Measurements from ENCODE around the gene RGS1. TPM values are rescaled to one million over a fixed set of nuclear protein-coding genes. Genes with fewer than 3 reads are reported as not detected.

Gene RGS1
- total RNA-seq, 1 donor from 2014 or later, result not detected

- no peaks in the 10 kb centered on the region for H3K27me3 Mint-ChIP-seq (ENCODE audit: unreplicated experiment)
- H3K27ac Mint-ChIP-seq (ENCODE audit: unreplicated experiment), result no peak overlapping the region
- TF ChIP-seq CTCF (IDR thresholded peaks at IDR 0.05; ENCODE audit: partially characterized antibody, unreplicated experiment), result no peak
- DNase-seq, result no peak
- H3K4me1 Mint-ChIP-seq (ENCODE audit: low read depth, unreplicated experiment), result no peaks in the 10 kb centered on the region
- H3K36me3 Mint-ChIP-seq (ENCODE audit: unreplicated experiment), result no peaks in the 10 kb centered on the region
- no peaks in the 10 kb centered on the region for H3K9me3 Mint-ChIP-seq (ENCODE audit: unreplicated experiment)
- no peak overlapping the region for H3K4me3 Mint-ChIP-seq (ENCODE audit: unreplicated experiment)
Observed at GRCh38 chr1:192598589-192598988, 23.0 kb downstream of the RGS1 start.

GRCh38 chr1:192600275-192600674 is 24.7 kb downstream of the RGS1 start:
- no peak overlapping the region for H3K4me3 Mint-ChIP-seq (ENCODE audit: unreplicated experiment)
- TF ChIP-seq CTCF (IDR thresholded peaks at IDR 0.05; ENCODE audit: partially characterized antibody, unreplicated experiment), result no peak
- no peaks in the 10 kb centered on the region for H3K4me1 Mint-ChIP-seq (ENCODE audit: low read depth, unreplicated experiment)
- no peaks in the 10 kb centered on the region for H3K9me3 Mint-ChIP-seq (ENCODE audit: unreplicated experiment)
- no peak for DNase-seq
- no peaks in the 10 kb centered on the region for H3K36me3 Mint-ChIP-seq (ENCODE audit: unreplicated experiment)
- no peak overlapping the region for H3K27ac Mint-ChIP-seq (ENCODE audit: unreplicated experiment)
- H3K27me3 Mint-ChIP-seq (ENCODE audit: unreplicated experiment), result no peaks in the 10 kb centered on the region

DNA sequence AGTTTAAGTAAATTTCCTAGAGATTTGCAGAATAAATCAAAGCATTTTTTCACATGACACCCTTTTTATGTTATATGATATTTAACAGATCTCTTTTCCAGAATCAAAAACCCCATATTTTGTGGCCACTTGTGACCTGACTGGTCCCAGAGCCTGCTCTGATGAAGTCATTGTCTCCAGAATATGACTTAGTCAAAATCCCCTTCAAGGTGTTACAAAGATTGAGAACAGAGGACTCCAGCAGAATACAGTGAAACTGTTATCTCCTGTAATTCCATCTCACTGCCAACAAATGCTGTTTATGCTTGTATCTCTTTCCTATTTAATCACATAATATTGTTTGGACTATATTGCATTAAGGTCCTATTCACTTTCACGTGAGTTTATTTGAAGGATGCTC is 25.6 kb downstream of the RGS1 start:
- DNase-seq, result no peak
- Mint-ChIP-seq H3K4me3 (ENCODE audit: unreplicated experiment) (no peak overlapping the region), H3K4me1 (ENCODE audit: low read depth, unreplicated experiment) (no peaks in the 10 kb centered on the region), H3K36me3 (ENCODE audit: unreplicated experiment) (no peaks in the 10 kb centered on the region), H3K9me3 (ENCODE audit: unreplicated experiment) (no peaks in the 10 kb centered on the region), H3K27me3 (ENCODE audit: unreplicated experiment) (peaks cover 2% of the 10 kb centered on the region), H3K27ac (ENCODE audit: unreplicated experiment) (no peak overlapping the region)
- TF ChIP-seq CTCF (IDR thresholded peaks at IDR 0.05; ENCODE audit: partially characterized antibody, unreplicated experiment), result no peak

GRCh38 chr1:192601567-192601966 is 26.0 kb downstream of the RGS1 start:
- TF ChIP-seq CTCF (IDR thresholded peaks at IDR 0.05; ENCODE audit: partially characterized antibody, unreplicated experiment), result no peak
- Mint-ChIP-seq H3K4me1 (ENCODE audit: low read depth, unreplicated experiment) (no peaks in the 10 kb centered on the region), H3K9me3 (ENCODE audit: unreplicated experiment) (no peaks in the 10 kb centered on the region), H3K36me3 (ENCODE audit: unreplicated experiment) (no peaks in the 10 kb centered on the region), H3K27ac (ENCODE audit: unreplicated experiment) (no peak overlapping the region), H3K4me3 (ENCODE audit: unreplicated experiment) (no peak overlapping the region), H3K27me3 (ENCODE audit: unreplicated experiment) (peaks cover 2% of the 10 kb centered on the region)
- no peak for DNase-seq

- Mint-ChIP-seq H3K36me3 (ENCODE audit: unreplicated experiment) (no peaks in the 10 kb centered on the region), H3K9me3 (ENCODE audit: unreplicated experiment) (no peaks in the 10 kb centered on the region), H3K4me3 (ENCODE audit: unreplicated experiment) (no peak overlapping the region), H3K27ac (ENCODE audit: unreplicated experiment) (no peak overlapping the region), H3K27me3 (ENCODE audit: unreplicated experiment) (peaks cover 2% of the 10 kb centered on the region), H3K4me1 (ENCODE audit: low read depth, unreplicated experiment) (no peaks in the 10 kb centered on the region)
- DNase-seq, result no peak
- TF ChIP-seq CTCF (IDR thresholded peaks at IDR 0.05; ENCODE audit: partially characterized antibody, unreplicated experiment), result no peak
Observed at GRCh38 chr1:192602757-192603156, 27.2 kb downstream of the RGS1 start.

Data from glutamatergic neuron (in vitro differentiated cells).